Parathyroid adenoma (tissue), 2 donors: ENCODE results near the gene KSR1.

Source experiments
- H2AFZ ChIP-seq: fragments of 300-600 bp; sonication (generic); one replicate; pipeline ENCODE4 v1.7.0; 2017; ENCODE audit warnings: antibody characterized with exemption, mild to moderate bottlenecking
- H3K27ac ChIP-seq: fragments of 300-600 bp; sonication (generic); one replicate; pipeline ENCODE4 v1.7.0; 2017
- H3K27me3 ChIP-seq: fragments of 300-600 bp; sonication (generic); one replicate; pipeline ENCODE4 v1.7.0; 2017; ENCODE audit warnings: low read length; ENCODE audit not compliant: control insufficient read depth, insufficient read depth
- H3K36me3 ChIP-seq: fragments of 300-600 bp; sonication (generic); one replicate; pipeline ENCODE4 v1.7.0; 2017; ENCODE audit warnings: low read length; ENCODE audit not compliant: control insufficient read depth, insufficient read depth
- H3K4me1 ChIP-seq: fragments of 300-600 bp; sonication (generic); one replicate; pipeline ENCODE4 v1.7.0; 2017; ENCODE audit warnings: control low read depth
- H3K4me2 ChIP-seq: fragments of 300-600 bp; sonication (generic); one replicate; pipeline ENCODE4 v1.7.0; 2017; ENCODE audit warnings: low read length
- H3K4me3 ChIP-seq: fragments of 300-600 bp; sonication (generic); one replicate; pipeline ENCODE4 v1.7.0; 2017; ENCODE audit warnings: low read depth, low read length
- H3K79me2 ChIP-seq: fragments of 300-600 bp; sonication (generic); one replicate; pipeline ENCODE4 v1.7.0; 2017; ENCODE audit warnings: control low read depth
- H3K9ac ChIP-seq: fragments of 300-600 bp; sonication (generic); one replicate; pipeline ENCODE4 v1.7.0; 2017; ENCODE audit warnings: mild to moderate bottlenecking
- H3K9me3 ChIP-seq: fragments of 300-600 bp; sonication (generic); one replicate; pipeline ENCODE4 v1.7.0; 2017; ENCODE audit warnings: low read length; ENCODE audit not compliant: control insufficient read depth
- TF ChIP-seq, protein P1 (sequence below): fragments of 300-600 bp; sonication (generic); IDR thresholded peaks from one replicate; pipeline ENCODE4 v1.7.0; 2017; ENCODE audit warnings: antibody characterized with exemption, mild to moderate bottlenecking
- donor health status: primary hyperparathyroidism.

The KSR1 gene

DNA sequence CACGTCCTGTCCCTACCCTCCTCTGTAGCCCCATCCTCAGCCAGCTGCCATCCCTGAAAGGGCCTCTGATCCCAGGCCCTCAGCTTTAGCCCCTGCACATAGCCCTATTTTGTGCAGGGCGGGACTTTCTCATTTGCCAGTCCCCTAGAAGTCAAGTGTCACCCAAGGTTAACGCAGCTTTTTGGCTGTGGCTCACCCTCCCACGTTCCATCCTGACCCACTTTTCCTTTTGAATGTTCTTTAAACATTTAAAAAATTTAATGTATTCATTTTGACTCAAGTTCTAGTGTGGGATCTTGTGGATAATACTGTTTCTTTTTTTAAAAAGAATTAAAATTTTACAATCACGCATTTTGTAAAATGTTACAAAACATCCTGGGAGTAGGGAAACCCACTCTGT, 112.6 kb downstream of the KSR1 start:
- Histone ChIP-seq H3K27ac (no peak overlapping the region), H3K4me3 (no peak overlapping the region), H3K9me3 (no peaks in the 10 kb centered on the region), H3K9ac (no peak overlapping the region), H3K4me1 (peaks cover 9% of the 10 kb centered on the region), H3K79me2 (peaks cover 18% of the 10 kb centered on the region), H2AFZ (no peak overlapping the region), H3K27me3 (no peaks in the 10 kb centered on the region), H3K36me3 (no peaks in the 10 kb centered on the region), H3K4me2 (no peak overlapping the region)
- TF ChIP-seq, protein P1, sequence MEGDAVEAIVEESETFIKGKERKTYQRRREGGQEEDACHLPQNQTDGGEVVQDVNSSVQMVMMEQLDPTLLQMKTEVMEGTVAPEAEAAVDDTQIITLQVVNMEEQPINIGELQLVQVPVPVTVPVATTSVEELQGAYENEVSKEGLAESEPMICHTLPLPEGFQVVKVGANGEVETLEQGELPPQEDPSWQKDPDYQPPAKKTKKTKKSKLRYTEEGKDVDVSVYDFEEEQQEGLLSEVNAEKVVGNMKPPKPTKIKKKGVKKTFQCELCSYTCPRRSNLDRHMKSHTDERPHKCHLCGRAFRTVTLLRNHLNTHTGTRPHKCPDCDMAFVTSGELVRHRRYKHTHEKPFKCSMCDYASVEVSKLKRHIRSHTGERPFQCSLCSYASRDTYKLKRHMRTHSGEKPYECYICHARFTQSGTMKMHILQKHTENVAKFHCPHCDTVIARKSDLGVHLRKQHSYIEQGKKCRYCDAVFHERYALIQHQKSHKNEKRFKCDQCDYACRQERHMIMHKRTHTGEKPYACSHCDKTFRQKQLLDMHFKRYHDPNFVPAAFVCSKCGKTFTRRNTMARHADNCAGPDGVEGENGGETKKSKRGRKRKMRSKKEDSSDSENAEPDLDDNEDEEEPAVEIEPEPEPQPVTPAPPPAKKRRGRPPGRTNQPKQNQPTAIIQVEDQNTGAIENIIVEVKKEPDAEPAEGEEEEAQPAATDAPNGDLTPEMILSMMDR = no peak

DNA sequence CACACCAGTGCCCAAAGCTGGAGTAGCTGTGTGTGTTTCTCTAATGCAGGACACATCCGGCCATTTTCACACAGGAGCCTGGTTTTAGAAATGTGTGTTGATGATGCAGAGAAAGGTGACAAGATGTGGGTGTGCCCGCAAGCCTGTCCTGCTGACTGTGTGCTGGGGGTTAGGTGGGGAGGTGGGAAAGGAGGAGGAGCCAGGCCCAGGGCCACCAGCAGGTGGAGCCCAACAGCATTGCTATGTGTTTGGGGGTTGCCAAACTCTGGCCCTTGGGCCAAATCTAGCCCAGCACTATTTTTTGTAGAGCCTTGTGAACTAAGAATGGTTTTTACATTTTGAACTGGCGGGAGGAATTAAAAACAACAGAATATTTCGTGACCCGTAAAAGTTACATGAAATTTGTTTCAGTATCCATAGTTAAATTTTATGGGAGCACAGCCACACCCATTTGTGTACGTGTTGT, 113.0 kb downstream of the KSR1 start:
- TF ChIP-seq, protein P1 = peak; percentile 35
- no peak overlapping the region for H3K4me2 ChIP-seq
- no peak overlapping the region for H3K9ac ChIP-seq
- H3K27ac ChIP-seq = no peak overlapping the region
- no peak overlapping the region for H3K4me3 ChIP-seq
- no peaks in the 10 kb centered on the region for H3K36me3 ChIP-seq
- H3K27me3 ChIP-seq = no peaks in the 10 kb centered on the region
- H2AFZ ChIP-seq = no peak overlapping the region
- peaks cover 14% of the 10 kb centered on the region for H3K79me2 ChIP-seq
- peaks cover 9% of the 10 kb centered on the region for H3K4me1 ChIP-seq
- H3K9me3 ChIP-seq = no peaks in the 10 kb centered on the region

DNA sequence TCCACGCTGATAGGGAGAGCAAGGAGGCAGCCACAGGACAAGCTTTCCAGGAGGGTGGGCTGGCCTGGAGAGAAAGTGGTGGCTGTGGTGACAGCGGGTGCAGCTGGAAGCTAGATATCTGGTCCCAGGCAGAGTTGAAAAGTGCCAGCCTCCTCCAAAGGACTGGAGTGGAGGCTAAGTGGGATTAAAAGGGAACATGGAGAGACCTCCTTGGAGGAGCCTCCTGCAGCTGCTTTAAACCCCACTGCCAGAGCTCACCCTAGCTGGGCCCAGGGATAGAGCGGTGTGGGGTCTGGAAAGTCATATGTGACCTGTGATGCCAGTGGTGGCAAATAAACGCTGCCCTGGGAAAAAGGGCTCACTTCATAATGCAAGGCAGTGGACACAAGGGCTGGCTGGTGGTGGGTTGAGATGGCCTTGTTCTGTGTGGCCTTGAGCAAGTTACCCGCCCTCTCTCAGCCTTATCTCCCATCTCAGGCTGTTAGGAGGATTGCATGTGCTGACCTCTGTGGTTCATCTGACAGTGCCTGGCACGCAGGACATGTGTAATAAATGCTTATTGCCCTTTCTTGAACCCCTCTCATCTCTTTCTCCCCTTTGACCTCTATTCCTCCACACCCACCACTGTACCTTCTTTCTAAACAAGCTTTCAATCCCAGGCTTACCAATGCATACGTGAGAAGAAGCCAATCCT, 113.8 kb downstream of the KSR1 start:
- H3K4me1 ChIP-seq = peaks cover 9% of the 10 kb centered on the region

DNA sequence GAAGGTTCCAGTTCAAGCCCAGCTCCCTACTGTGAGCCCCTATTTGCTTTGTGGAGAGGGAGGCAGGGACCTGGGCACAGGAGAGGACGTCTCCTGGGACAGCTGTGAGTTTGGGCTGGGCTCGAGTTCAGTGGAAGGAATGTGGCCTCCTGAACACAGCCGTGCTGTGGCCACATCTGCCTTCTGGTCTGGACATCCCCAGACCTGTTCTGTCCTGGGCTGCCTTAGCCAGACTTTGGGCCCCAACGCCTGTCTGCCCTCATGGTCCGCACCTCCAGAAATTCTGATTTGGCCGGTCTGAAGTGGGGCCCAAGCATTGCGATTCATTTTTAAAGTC, 114.3 kb downstream of the KSR1 start:
- Histone ChIP-seq H3K27ac (no peak overlapping the region), H3K9ac (no peak overlapping the region)

More for the DNA sequence above, 113.8 kb downstream of the KSR1 start:
- H3K79me2 ChIP-seq = peaks cover 15% of the 10 kb centered on the region
- no peak overlapping the region for H3K4me3 ChIP-seq
- H3K27ac ChIP-seq = no peak overlapping the region
- no peak overlapping the region for H2AFZ ChIP-seq
- TF ChIP-seq, protein P1 = no peak
- H3K9me3 ChIP-seq = no peaks in the 10 kb centered on the region
- H3K27me3 ChIP-seq = no peaks in the 10 kb centered on the region
- no peak overlapping the region for H3K9ac ChIP-seq
- H3K36me3 ChIP-seq = no peaks in the 10 kb centered on the region
- H3K4me2 ChIP-seq = no peak overlapping the region

More for the DNA sequence above, 114.3 kb downstream of the KSR1 start:
- Histone ChIP-seq H3K27me3 (no peaks in the 10 kb centered on the region), H3K4me3 (no peak overlapping the region), H3K4me2 (no peak overlapping the region), H3K79me2 (peaks cover 15% of the 10 kb centered on the region), H3K9me3 (no peaks in the 10 kb centered on the region), H3K36me3 (no peaks in the 10 kb centered on the region), H3K4me1 (peaks cover 9% of the 10 kb centered on the region), H2AFZ (no peak overlapping the region)
- TF ChIP-seq, protein P1 = no peak
